Measurements from ENCODE around the gene ITGA7.

ITGA7 gene

DNA sequence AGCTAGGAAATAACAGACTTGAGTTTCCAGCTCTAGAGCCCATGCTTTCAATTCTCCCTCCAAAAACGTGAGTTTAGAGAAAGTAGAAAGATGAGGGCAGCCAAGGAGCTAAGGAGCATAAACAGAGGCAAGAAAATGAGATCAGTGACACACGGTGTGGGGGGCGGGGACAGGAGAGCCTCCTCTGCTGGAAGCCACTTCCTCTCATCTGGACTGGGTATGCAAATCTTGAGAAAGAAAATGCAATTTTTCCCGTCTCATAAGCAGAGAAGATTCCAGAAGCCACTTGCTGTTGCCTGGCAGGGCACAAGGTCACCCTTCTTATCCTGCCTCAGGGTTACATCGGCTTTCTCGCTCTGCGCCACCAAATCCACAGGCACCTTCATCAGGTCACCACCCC, 65.0 kb downstream of the ITGA7 start:
- no peak for DNase-seq (ENCODE audit: low spot score)

- no peak for DNase-seq (ENCODE audit: low spot score)
These were observed 65.4 kb downstream of the ITGA7 start for GRCh38 chr12:55642267-55642666.

GRCh38 chr12:55641595-55641994, 66.1 kb downstream of the ITGA7 start:
- no peak for DNase-seq (ENCODE audit: low spot score)

DNA sequence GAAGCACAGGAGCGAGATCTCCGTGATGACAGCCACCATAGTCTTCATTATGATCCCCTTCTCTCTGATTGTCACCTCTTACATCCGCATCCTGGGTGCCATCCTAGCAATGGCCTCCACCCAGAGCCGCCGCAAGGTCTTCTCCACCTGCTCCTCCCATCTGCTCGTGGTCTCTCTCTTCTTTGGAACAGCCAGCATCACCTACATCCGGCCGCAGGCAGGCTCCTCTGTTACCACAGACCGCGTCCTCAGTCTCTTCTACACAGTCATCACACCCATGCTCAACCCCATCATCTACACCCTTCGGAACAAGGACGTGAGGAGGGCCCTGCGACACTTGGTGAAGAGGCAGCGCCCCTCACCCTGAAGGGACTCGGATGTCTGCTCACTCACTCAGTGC, 70.2 kb downstream of the ITGA7 start:
- no peak for DNase-seq (ENCODE audit: low spot score)

DNA sequence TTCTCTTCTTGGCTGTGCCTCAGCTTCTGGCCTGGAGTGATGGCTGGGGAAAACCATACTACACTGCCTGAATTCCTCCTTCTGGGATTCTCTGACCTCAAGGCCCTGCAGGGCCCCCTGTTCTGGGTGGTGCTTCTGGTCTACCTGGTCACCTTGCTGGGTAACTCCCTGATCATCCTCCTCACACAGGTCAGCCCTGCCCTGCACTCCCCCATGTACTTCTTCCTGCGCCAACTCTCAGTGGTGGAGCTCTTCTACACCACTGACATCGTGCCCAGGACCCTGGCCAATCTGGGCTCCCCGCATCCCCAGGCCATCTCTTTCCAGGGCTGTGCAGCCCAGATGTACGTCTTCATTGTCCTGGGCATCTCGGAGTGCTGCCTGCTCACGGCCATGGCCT, 70.9 kb downstream of the ITGA7 start, which contains the start of gene OR10P1:
TSS of gene OR10P1 (plus strand) at position 40 of the 400 bp plus-strand sequence. CDS start at position 40, 0 bp downstream.
- no peak for DNase-seq (ENCODE audit: low spot score)

DNA sequence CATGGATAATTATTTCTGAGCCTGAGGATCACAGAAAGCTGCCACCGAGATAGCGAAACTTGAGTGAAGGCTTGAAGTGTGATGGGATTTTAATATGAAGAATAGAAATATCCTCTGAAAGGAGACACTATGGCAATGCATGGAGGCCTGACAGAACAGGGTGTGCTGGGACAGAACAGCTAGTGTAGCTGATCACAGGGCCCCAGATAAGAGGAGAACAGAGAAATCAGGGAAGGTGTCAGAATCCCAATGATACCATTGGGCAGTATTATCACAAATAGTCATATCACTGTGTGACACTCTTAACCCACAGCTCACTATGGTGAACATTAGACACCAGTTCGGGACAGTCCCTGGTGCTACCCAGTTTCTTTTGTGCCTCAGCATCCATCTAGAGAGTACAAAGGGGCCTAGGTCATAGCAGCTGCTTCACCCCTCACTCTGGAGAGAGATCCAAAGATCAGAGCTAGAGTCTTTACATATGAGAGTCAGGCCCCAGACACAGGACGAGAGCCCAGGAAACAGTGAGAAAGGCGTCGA, 71.5 kb downstream of the ITGA7 start:
- no peak for DNase-seq (ENCODE audit: low spot score)

Measured in iPS-NIHi11 (cell line).